ENCODE data around the gene IQSEC1.

- TF ChIP-seq POLR2A (IDR thresholded peaks at IDR 0.05) (no peak), CTCF (IDR thresholded peaks at IDR 0.05) (no peak), POLR2AphosphoS5 (IDR thresholded peaks at IDR 0.05) (no peak), EP300 (IDR thresholded peaks at IDR 0.05) (no peak)
These were observed 103.7 kb downstream of the IQSEC1 start for GRCh38 chr3:12969486-12969885.

Data from sigmoid colon (tissue), 4 donors.